Hepatic stellate cell (primary cell): ENCODE results near the gene GPBAR1.
"Not testable (repeated sequence)": the region's sequence is repeated elsewhere in the genome, so short reads cannot be mapped to it uniquely, and the experiment has no call there.

Source experiments
- DNase-seq: peaks from one replicate; pipeline ENCODE4 v3.0.0; 2011; ENCODE audit warnings: low spot score

The GPBAR1 gene

DNA sequence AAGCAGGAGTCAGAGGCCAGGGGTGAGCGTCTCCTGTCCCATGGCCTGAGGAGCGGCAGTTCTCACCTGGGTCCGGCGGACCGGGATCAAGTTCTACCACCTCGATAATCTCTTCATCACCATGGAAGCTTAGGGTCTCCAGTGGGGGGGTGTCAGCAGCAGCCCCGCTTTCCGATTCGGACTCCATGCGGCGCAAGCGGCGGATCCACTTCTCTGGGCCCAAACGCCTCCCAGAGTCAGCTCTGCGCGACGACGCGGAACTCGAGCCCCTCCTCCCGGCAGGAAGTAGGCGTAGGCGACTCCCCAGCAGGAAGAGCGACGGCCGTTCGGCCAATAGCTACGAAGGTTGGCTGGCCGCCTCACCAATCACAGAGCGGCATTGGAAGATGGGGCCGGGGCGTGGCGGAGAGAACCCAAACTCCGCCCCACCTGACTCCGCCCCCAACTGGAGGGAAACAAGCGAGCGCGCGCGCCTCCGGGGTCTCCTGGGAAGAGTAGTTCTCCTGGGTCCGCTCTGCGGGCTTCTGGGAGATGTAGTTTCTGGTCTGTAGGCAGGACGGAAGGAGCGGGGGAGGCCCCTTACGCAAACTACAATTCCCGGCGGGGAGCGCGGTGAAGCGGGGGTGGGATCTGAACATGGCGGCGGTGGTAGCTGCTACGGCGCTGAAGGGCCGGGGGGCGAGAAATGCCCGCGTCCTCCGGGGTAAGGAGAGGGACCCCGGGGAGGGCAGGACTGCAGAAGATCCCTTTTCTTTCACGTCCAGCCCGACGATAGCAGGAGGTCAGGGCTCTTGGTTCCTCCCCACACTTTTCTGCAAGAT is 9.3 kb downstream of the GPBAR1 start, which contains the start of the genes AAMP and PNKD:
TSS of gene AAMP (minus strand) at position 238 of the 821 bp plus-strand sequence. CDS start at position 187, 51 bp downstream.
TSS of gene PNKD (plus strand) at position 620 of the 821 bp plus-strand sequence. CDS start at position 637, 17 bp downstream.
- peak; percentile 100 for DNase-seq

GRCh38 chr2:218270721-218271486 is 10.1 kb downstream of the GPBAR1 start:
- DNase-seq, result no peak

GRCh38 chr2:218271487-218271797 is 10.6 kb downstream of the GPBAR1 start:
- no peak for DNase-seq

GRCh38 chr2:218271865-218272530 is 11.2 kb downstream of the GPBAR1 start:
- DNase-seq, result no peak

GRCh38 chr2:218272531-218273212 is 11.9 kb downstream of the GPBAR1 start:
- peak; percentile 91 for DNase-seq

DNA sequence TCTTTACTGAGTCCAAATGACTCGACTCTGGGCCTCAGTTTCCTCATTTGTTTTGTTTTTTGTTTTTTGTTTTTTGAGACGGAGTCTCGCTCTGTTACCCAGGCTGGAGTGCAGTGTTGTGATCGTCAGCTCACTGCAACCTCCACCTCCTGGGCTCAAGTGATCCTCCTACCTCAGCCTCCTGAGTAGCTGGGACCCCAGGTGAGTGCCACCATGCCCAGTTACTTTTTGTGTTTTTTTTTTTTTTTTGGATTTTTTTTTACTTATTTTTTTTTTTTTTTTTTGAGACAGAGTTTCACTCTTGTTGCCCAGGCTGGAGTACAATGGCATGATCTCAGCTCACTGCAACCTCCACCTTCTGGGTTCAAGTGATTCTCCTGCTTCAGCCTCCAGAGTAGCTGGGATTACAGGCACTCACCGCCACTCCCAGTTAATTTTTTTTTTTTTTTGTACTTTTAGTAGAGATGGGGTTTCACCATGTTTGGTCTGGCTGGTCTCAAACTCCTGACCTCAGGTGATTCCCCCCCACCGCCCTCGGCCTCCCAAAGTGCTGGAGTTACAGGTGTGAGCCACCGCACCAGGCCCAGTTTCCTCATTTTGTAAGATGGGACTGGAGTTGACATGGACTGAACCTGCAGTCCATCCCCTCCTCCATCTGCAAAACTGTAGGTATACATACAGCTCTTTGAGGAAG is 12.5 kb downstream of the GPBAR1 start:
- DNase-seq, result not testable (repeated sequence)

GRCh38 chr2:218273908-218274249 is 13.1 kb downstream of the GPBAR1 start:
- no peak for DNase-seq

DNA sequence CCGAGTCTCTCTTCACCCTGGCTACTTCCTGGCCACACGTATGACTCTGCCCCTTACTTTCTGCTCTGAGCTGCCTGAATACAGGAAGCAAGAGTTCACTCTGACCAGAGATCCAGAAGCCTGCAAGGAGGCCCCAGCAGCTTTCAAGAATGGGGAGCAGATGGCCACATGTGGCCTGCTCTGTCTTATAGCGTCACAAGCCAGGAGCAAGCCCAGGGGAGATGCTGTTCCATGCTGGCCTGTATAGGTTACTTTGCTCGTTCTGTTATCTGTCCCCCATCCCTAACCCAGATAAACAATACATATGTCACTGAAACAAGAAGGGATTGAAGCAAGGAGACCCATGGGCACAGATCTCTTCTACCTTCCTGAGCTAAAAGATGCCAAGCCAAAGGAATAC is 13.8 kb downstream of the GPBAR1 start:
- no peak for DNase-seq

GRCh38 chr2:218275371-218276072 is 14.7 kb downstream of the GPBAR1 start:
- DNase-seq, result no peak

DNA sequence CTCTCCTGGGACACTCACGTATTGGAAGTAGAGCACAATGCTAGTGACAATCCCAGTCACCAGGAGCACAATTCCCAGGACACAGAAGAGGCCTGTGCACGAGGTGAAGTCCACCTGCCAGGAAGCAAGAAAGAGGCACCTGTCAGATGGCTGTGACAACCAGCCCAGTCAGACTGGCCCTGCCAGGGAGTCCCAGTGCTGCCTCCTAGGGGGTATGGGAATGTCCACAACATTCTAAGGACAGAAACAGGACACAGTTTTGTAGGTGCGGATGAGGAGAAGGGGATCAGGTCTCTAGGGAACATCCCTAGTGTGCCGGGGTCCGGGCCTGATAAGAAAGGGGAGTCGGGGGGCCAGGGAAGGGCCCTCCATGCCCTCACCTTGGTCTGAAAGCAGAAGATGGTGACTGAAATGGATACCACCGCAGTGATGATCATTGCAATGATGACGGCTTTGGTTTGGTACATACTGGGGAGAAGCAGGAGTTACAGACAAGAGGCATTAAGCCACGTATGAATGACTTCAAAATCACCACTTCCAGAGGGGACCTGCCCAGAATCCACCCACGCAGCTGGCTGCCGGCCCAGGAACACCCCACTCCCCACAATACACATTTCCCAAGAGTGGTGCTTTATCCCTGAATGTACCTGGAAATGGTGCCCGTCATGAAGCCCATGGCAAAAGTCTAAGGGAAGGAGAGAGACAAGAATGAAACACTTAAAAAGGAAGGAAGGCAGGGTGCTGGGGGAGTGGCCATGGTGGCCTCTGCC is 16.4 kb downstream of the GPBAR1 start:
- DNase-seq, result no peak

DNA sequence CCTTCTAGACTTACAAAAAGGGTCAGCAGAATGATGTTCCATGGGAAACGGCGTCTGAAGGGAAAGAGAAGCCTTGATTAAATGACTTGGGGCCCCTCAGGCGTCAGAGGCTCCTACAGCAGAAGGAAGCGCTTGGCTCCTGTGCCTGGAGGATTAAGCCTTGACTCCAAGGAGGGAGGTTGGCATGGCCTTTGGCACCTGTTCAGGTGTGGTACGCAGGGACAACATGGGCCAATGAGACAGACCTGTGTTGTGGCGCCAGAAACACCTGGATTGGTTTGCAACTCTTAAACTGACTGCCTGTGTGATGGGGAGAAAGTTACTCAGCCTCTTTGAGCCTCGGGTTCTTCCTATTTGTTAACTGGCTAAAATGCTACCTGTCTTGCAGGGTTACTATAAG is 17.1 kb downstream of the GPBAR1 start:
- no peak for DNase-seq

DNA sequence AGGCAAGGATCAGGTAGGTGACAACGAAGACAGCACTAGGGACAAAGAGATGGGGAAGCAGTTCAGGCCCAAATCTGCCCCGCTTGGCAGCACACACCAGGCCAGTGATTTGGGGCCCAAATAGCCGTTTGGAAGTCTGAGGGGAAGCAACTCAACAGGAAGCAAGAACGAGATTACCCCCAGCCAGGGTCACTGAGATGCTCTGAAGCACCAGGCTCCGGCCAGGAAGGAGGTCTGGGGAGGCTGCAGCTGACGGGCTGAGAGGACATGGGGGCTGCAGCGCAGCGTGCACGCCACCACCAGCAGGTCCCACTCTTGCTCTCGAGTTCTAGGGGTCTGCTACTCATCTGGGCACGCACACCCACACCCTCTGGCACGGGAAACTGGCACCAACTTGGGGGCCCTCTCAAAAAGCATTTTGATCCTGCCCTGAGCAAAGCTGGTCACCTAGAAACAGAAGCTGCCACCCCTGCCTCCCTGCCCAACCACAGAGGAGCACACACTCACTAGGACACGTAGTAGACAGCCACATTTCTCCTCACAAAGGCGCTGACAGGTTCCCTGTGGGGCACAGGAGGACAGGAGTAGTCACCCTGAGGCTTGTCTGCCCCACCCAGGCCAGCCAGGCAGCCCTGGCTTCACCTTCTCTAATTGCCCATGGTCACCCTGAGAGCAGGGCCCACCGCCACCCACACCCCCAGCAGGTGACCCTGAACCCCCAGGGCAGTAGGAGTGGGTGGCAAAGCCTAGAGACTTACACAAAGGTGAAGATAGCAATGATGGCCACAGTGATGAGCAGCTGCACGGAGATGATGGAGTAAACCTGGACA is 17.9 kb downstream of the GPBAR1 start:
- no peak for DNase-seq

DNA sequence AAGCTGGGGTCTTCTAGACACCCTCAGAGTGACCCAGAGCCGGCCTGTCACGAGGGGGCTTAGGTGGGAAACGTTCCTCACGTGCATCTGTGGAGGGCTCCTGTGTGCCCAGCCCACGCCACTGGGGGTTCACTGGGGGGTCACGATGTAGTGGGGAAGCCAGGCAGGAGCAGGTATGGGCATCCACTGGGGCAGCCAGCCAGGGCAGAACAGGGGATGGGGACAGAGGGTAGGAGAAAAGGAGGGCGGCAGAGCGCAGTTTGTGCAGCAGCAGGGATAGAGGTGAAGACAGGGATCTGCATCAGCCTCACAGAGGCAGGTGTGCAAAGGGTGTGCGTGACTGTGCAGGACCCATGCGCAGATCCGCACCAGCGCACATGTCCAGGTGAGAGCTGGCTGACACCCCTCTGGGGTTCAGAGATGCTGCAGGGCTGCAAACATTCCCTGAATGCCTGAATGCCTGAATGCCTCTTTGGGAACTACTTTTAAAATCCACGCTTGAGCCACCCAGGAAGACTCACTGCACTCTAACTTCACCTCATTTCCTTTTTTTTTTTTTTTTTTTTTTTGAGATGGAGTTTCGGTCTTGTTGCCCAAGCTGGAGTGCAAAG is 19.6 kb downstream of the GPBAR1 start:
- no peak for DNase-seq

DNA sequence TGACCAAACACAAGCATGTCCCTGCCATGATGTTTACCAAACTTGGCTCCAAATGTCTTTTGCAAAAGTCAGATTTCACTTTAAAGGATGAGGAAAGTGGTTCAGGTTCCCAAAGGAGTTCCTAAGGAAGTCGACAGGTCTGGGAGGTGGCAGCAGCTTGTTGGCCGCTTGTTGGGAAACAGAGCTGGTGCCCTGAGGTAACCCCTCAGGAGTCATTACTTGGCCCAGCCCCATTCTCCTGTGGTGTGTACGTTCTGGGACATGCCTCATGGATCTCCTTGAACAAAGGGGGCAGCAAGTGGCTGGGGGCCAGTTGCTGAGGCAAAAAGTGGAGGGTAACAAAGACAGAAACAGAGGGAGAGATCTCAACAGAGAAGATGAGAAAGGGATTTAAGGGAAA is 20.6 kb downstream of the GPBAR1 start:
- DNase-seq, result no peak

- DNase-seq, result peak; percentile 67
Measured at GRCh38 chr2:218282173-218282991, 21.6 kb downstream of the GPBAR1 start.

DNA sequence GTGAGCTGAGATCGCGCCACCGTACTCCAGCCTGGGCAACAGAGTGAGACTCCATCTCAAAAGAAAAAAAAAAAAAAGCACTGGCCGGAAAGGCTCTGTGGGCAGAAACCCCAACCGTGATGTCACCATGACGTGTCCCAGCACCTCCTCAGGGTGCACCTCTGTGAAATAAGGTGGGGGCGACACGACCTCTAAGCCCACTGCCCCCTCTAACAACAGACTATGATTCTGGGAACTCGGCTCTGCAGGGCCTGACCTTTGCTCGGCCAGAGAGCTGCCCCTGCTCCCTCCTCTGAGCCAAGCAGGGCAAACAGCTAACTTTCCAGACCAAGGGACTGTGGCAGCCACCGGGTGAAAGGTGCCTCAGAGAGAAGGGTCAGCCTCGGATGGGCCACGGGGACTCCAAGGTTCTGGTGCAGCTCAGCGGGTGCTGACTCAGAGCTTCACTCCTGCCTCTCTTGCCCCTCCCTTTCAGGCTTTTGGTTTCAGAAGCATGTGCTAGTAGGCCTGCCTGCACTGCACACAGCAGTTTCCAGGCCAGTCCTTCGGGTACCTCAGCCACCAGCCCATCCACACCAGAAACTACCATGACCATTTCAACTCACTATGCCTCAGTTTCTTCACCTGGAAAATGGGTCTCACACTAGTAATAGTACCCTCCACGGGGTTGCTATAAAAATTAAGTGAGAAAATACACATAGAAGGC is 23.4 kb downstream of the GPBAR1 start:
- peak; percentile 84 for DNase-seq

DNA sequence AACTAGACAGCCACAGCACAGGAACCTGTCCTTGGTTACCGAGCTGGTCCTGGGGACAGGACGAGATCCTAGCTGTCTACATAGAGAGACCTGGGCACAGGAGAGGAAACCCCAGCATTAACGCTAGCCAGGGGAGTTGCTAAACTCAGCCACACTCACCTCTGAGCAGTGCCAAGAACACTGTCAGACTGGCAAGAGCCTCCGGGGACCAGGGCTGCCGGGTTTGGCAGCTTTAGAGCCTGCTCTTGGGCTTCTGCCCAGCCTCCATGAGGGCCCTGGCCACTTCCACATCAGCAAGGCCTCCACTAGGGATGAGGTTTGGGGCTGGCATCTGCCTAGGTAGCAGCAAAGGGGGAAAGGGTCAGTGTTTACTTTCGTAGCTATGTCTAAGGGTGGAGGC is 24.8 kb downstream of the GPBAR1 start:
- no peak for DNase-seq
